ENCODE data around the gene NRDE2.
"Not testable (repeated sequence)": the region's sequence is repeated elsewhere in the genome, so short reads cannot be mapped to it uniquely, and the experiment has no call there.

Gene NRDE2

GRCh38 chr14:90274019-90274418 is 57.7 kb downstream of the NRDE2 start:
- no peak for DNase-seq (ENCODE audit: extremely low read depth in 1 of 2, low read depth in 1 of 2)

- DNase-seq (ENCODE audit: extremely low read depth in 1 of 2, low read depth in 1 of 2): no peak
These were observed 58.2 kb downstream of the NRDE2 start for GRCh38 chr14:90273532-90273931.

- DNase-seq (ENCODE audit: extremely low read depth in 1 of 2, low read depth in 1 of 2): no peak
These were observed 59.2 kb downstream of the NRDE2 start for GRCh38 chr14:90272523-90272922.

- DNase-seq (ENCODE audit: extremely low read depth in 1 of 2, low read depth in 1 of 2): no peak
These were observed 63.3 kb downstream of the NRDE2 start for GRCh38 chr14:90268420-90268819.

- no peak for DNase-seq (ENCODE audit: extremely low read depth in 1 of 2, low read depth in 1 of 2)
These were observed 65.1 kb downstream of the NRDE2 start for GRCh38 chr14:90266441-90267154.

GRCh38 chr14:90263748-90264449 is 67.8 kb downstream of the NRDE2 start:
- no peak for DNase-seq (ENCODE audit: extremely low read depth in 1 of 2, low read depth in 1 of 2)

GRCh38 chr14:90256354-90257131 is 75.2 kb downstream of the NRDE2 start, which contains the start of gene PSMC1:
Gene PSMC1, plus strand, starts transcription at chr14:90256553. Its CDS starts 45 bp downstream, at chr14:90256598.
- peak; percentile 69 to 85 for DNase-seq (ENCODE audit: extremely low read depth in 1 of 2, low read depth in 1 of 2)

GRCh38 chr14:90255871-90256270 is 75.9 kb downstream of the NRDE2 start:
- no peak for DNase-seq (ENCODE audit: extremely low read depth in 1 of 2, low read depth in 1 of 2)

GRCh38 chr14:90253826-90254225 is 77.9 kb downstream of the NRDE2 start:
- no peak for DNase-seq (ENCODE audit: extremely low read depth in 1 of 2, low read depth in 1 of 2)

- no peak for DNase-seq (ENCODE audit: extremely low read depth in 1 of 2, low read depth in 1 of 2)
These were observed 83.1 kb downstream of the NRDE2 start for GRCh38 chr14:90248594-90248993.

GRCh38 chr14:90247441-90247840 is 84.3 kb downstream of the NRDE2 start:
- DNase-seq (ENCODE audit: extremely low read depth in 1 of 2, low read depth in 1 of 2): not testable (repeated sequence)

- no peak for DNase-seq (ENCODE audit: extremely low read depth in 1 of 2, low read depth in 1 of 2)
These were observed 84.8 kb downstream of the NRDE2 start for GRCh38 chr14:90246936-90247335.

GRCh38 chr14:90242444-90242843 is 89.3 kb downstream of the NRDE2 start:
- no peak for DNase-seq (ENCODE audit: extremely low read depth in 1 of 2, low read depth in 1 of 2)

- no peak for DNase-seq (ENCODE audit: extremely low read depth in 1 of 2, low read depth in 1 of 2)
These were observed 92.6 kb downstream of the NRDE2 start for GRCh38 chr14:90239139-90239538.

- peak; percentile 26 to 36 for DNase-seq (ENCODE audit: extremely low read depth in 1 of 2, low read depth in 1 of 2)
These were observed 96.4 kb downstream of the NRDE2 start for GRCh38 chr14:90235179-90235976.

GRCh38 chr14:90229942-90230341 is 101.8 kb downstream of the NRDE2 start:
- DNase-seq (ENCODE audit: extremely low read depth in 1 of 2, low read depth in 1 of 2): not testable (repeated sequence)

- DNase-seq (ENCODE audit: extremely low read depth in 1 of 2, low read depth in 1 of 2): no peak
These were observed 103.3 kb downstream of the NRDE2 start for GRCh38 chr14:90228478-90228877.

Measured in stimulated activated CD8-positive, alpha-beta memory T cell treated with anti-CD3 and anti-CD28 coated beads, Interleukin-7, amount 100 ng/mL, for 48 hours (primary cell).